Stomach (tissue), 9 donors: Measurements from ENCODE around the gene UHRF2. TPM values are rescaled to one million over a fixed set of nuclear protein-coding genes. Genes with fewer than 3 reads are reported as not detected.
A peak's percentile ranks its signal among the peaks of the same experiment; 100 is the strongest.

Source experiments
- DNase-seq, 2 donors: peaks; one replicate each; pipeline versions ENCODE4 v3.0.0 to v3.0.0-alpha.2; 2013 to 2019
- H3K27ac ChIP-seq, 5 donors: fragments of 200-600 bp in 4 of 5; sonication (generic) in 4 of 5; one replicate each; pipeline ENCODE4 v1.5.1; 2013 to 2019; ENCODE audit warnings: mild to moderate bottlenecking in 1 of 5, moderate library complexity in 1 of 5
- H3K27me3 ChIP-seq, 3 donors: fragments of 200-600 bp; sonication (generic); one replicate each; pipeline ENCODE4 v1.5.1; 2017 to 2019; ENCODE audit warnings: mixed run types in 1 of 3
- H3K36me3 ChIP-seq, 4 donors: fragments of 200-600 bp; sonication (generic); 1 replicate in 3 of 4; 2 replicates in 1 of 4; pipeline ENCODE4 v1.5.1; 2016 to 2019
- H3K4me1 ChIP-seq, 4 donors: fragments of 200-600 bp; sonication (generic); one replicate each; pipeline ENCODE4 v1.5.1; 2016 to 2019
- H3K4me3 ChIP-seq, 4 donors: fragments of 200-600 bp; sonication (generic) in 3 of 4; one replicate each; pipeline ENCODE4 v1.5.1; 2016 to 2019; ENCODE audit warnings: mild to moderate bottlenecking in 1 of 4
- H3K9me3 ChIP-seq, 4 donors: fragments of 200-600 bp; sonication (generic); one replicate each; pipeline ENCODE4 v1.5.1; 2016 to 2019
- CTCF ChIP-seq, 7 experiments: fragments of 450-650 bp in 4 of 7; fragments of 200-600 bp in 3 of 7; sonication (generic) in 3 of 7; IDR thresholded peaks; one replicate each; pipeline ENCODE4 v1.5.1; 2016 to 2019; ENCODE audit warnings: antibody characterized with exemption in 7 of 7, control low read depth in 2 of 7, mild to moderate bottlenecking in 1 of 7
- EP300 ChIP-seq: sonication (generic); formaldehyde crosslinking; IDR thresholded peaks from one replicate; pipeline ENCODE4 v1.6.1; 2017; ENCODE audit warnings: antibody characterized with exemption
- POLR2A ChIP-seq, 4 donors: fragments of 450-650 bp; IDR thresholded peaks; one replicate each; pipeline ENCODE4 v1.6.1; 2016; ENCODE audit warnings: antibody characterized with exemption in 4 of 4, control low read depth in 2 of 4, mild to moderate bottlenecking in 1 of 4, moderate library complexity in 1 of 4
- POLR2AphosphoS5 ChIP-seq, 3 donors: sonication (generic); formaldehyde crosslinking; IDR thresholded peaks; one replicate each; pipeline ENCODE4 v1.6.1; 2016; ENCODE audit warnings: antibody characterized with exemption in 3 of 3
- WGBS, 5 donors: extraction: QIAGEN DNeasy Blood & Tissue Kit in 3 of 5; methylation state at CpG; one replicate each; pipeline versions ENCODE4 v1.1.5 to v1.1.7; 2013 to 2018; 5-methylcytosine and 5-hydroxymethylcytosine counted together
- intact Hi-C: fragments of 100-400 bp; cut with DNase I; formaldehyde crosslinking; loops from one replicate; pipeline ENCODE4 v1.15.1; 2023; ENCODE audit warnings: low total_unique reads
- polyA plus RNA-seq, 3 donors: library from polyadenylated mRNA; stranded (reverse); fragments of 200-250 nt; gene quantifications; one replicate each; pipeline ENCODE4 v1.2.3, GENCODE V29; 2013
- total RNA-seq, 5 donors: library from RNA; depleted of rRNA; stranded (reverse); fragments of >200 nt; gene quantifications; one replicate each; pipeline versions ENCODE4 v1.1.0 to v1.2.3, GENCODE V29; 2014 to 2016
- donor health status: healthy with polysubstance abuse.
- donor health status: Bipolar disorder and iron deficiency.
- donor health status: healthy.

UHRF2 gene
- total and polyA plus RNA-seq, 8 donors = 9.4 to 114 (median 49.3) TPM

GRCh38 chr9:6495466-6495865 lies 82.5 kb downstream of the UHRF2 start:
- Histone ChIP-seq H3K36me3 (peaks cover 29 to 73% (median 60%) of the 10 kb centered on the region in 4 donors), H3K4me1 (peaks cover 0 to 7% (median 0%) of the 10 kb centered on the region in 4 donors), H3K27me3 (no peaks in the 10 kb centered on the region), H3K4me3 (no peak overlapping the region), H3K27ac (no peak overlapping the region), H3K9me3 (no peaks in the 10 kb centered on the region)
- DNase-seq = peak in 1 of 2 donors; percentile 13
- TF ChIP-seq POLR2A (IDR thresholded peaks at IDR 0.05) (no peak), POLR2AphosphoS5 (IDR thresholded peaks at IDR 0.05) (no peak), CTCF (IDR thresholded peaks at IDR 0.05) (no peak), EP300 (no peak)
- intact Hi-C loops = no loop called here
- 76 to 100% (median 86%) methylated on average over 1 of the region's 1 CpG for WGBS, 5 donors

- Histone ChIP-seq H3K4me3 (no peak overlapping the region), H3K36me3 (peaks cover 29 to 94% (median 84%) of the 10 kb centered on the region in 4 donors), H3K4me1 (no peaks in the 10 kb centered on the region), H3K27ac (no peak overlapping the region), H3K27me3 (no peaks in the 10 kb centered on the region), H3K9me3 (no peaks in the 10 kb centered on the region)
- DNase-seq = no peak
- TF ChIP-seq POLR2AphosphoS5 (IDR thresholded peaks at IDR 0.05) (no peak), POLR2A (IDR thresholded peaks at IDR 0.05) (no peak), CTCF (IDR thresholded peaks at IDR 0.05) (no peak), EP300 (no peak)
- WGBS, 5 donors = 83 to 100% (median 95%) methylated on average over 1 of the region's 1 CpG
- intact Hi-C loops = no loop called here
Measured at GRCh38 chr9:6498982-6499381, 86.0 kb downstream of the UHRF2 start.

- 58 to 75% (median 71%) methylated on average over 2 of the region's 2 CpGs for WGBS, 5 donors
- no peak for DNase-seq
- H3K4me3 ChIP-seq = no peak overlapping the region
- H3K27me3 ChIP-seq = no peaks in the 10 kb centered on the region
- TF ChIP-seq POLR2AphosphoS5 (IDR thresholded peaks at IDR 0.05) (no peak), EP300 (no peak), CTCF (IDR thresholded peaks at IDR 0.05) (no peak), POLR2A (IDR thresholded peaks at IDR 0.05) (no peak)
- H3K9me3 ChIP-seq = no peaks in the 10 kb centered on the region
- no peak overlapping the region for H3K27ac ChIP-seq
- no peaks in the 10 kb centered on the region for H3K4me1 ChIP-seq
- intact Hi-C loops = no loop called here
- peaks cover 40 to 100% (median 95%) of the 10 kb centered on the region in 4 donors for H3K36me3 ChIP-seq
Measured at GRCh38 chr9:6501526-6502210, 88.7 kb downstream of the UHRF2 start.

- 79 to 85% (median 84%) methylated on average over 3 of the region's 3 CpGs for WGBS, 5 donors
- TF ChIP-seq POLR2AphosphoS5 (IDR thresholded peaks at IDR 0.05) (no peak), EP300 (no peak), CTCF (IDR thresholded peaks at IDR 0.05) (no peak), POLR2A (IDR thresholded peaks at IDR 0.05) (no peak)
- no peak for DNase-seq
- intact Hi-C loops = no loop called here
- Histone ChIP-seq H3K4me3 (no peak overlapping the region), H3K4me1 (no peaks in the 10 kb centered on the region), H3K36me3 (peaks cover 34 to 100% (median 95%) of the 10 kb centered on the region in 4 donors), H3K27ac (no peak overlapping the region), H3K9me3 (no peaks in the 10 kb centered on the region), H3K27me3 (no peaks in the 10 kb centered on the region)
Measured at GRCh38 chr9:6502399-6502798, 89.4 kb downstream of the UHRF2 start.
